Choroid plexus epithelial cell (primary cell): ENCODE measurements around the gene TUBGCP2.

ENCODE experiments used
- DNase-seq: peaks from one replicate; pipeline ENCODE4 v3.0.0-alpha.2; 2010; ENCODE audit warnings: low read depth
- H3K4me3 ChIP-seq: 2 replicates; pipeline ENCODE4 v1.5.1; 2011; ENCODE audit warnings: low read depth, mild to moderate bottlenecking, control low read depth, low read length, moderate library complexity
- TF ChIP-seq, protein P1 (sequence below): conservative IDR thresholded peaks from 2 replicates; pipeline ENCODE4 v1.5.1; 2011; ENCODE audit warnings: low read depth, mild to moderate bottlenecking, control low read depth, inconsistent platforms, low read length, moderate library complexity

TUBGCP2 gene

DNA sequence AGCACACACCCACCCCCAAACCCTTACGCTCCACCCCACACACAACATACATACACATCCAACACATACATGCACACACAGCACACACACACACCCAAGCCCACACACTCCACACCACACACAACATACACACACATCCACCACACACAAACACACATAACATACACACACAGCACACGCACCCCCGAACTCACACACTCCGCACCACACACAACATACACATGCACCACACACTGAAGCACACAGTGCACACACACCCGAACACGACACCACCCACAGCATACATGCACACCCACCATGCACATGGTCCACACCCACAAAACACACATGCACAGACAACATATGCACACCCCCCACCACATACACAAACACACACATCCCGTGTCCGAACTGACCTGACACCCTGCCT lies 40.5 kb upstream of the TUBGCP2 start:
- no peak overlapping the region for H3K4me3 ChIP-seq
- DNase-seq = no peak
- TF ChIP-seq, protein P1, sequence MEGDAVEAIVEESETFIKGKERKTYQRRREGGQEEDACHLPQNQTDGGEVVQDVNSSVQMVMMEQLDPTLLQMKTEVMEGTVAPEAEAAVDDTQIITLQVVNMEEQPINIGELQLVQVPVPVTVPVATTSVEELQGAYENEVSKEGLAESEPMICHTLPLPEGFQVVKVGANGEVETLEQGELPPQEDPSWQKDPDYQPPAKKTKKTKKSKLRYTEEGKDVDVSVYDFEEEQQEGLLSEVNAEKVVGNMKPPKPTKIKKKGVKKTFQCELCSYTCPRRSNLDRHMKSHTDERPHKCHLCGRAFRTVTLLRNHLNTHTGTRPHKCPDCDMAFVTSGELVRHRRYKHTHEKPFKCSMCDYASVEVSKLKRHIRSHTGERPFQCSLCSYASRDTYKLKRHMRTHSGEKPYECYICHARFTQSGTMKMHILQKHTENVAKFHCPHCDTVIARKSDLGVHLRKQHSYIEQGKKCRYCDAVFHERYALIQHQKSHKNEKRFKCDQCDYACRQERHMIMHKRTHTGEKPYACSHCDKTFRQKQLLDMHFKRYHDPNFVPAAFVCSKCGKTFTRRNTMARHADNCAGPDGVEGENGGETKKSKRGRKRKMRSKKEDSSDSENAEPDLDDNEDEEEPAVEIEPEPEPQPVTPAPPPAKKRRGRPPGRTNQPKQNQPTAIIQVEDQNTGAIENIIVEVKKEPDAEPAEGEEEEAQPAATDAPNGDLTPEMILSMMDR = no peak

DNA sequence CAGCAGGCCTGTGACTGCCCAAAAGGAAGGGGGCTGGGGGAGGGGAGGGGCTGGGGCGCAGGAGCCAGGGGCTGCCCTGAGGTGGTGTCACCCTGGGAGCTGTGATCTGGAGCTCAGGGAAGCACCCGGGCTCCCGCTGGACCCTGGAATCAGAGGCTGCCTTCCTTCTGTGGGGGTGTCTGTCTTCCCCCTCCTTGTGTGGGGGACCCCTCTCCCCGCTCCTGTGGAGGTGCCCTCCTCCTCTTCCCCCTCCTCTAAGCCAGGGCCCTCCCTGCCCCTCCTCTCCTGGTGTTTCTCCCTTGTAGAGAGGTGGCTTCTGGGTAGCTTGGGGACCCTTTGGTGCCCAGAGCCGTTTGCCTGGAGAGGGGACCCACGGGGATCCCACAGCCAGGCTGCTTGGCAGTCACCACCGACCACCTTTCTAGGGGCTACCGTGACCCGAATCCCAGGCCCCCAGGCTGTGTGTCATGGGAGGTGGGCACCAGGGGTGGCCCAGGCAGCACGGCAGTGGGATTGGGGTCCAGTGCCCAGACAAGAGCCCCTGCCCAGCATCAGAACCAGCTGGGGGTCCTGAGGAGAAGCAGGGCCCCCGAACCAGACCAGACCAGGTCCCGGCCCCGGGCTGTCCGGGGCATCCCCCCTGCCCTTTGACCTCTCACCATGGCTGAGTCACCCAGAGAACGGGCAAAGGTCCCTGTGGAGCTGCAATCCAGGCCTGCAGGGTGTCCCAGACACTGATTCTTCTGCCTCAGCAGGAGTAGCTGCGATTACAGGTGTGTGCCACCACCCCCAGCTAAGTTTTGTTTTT lies 39.2 kb upstream of the TUBGCP2 start:
- TF ChIP-seq, protein P1 = no peak
- DNase-seq = no peak
- H3K4me3 ChIP-seq = no peak overlapping the region

DNA sequence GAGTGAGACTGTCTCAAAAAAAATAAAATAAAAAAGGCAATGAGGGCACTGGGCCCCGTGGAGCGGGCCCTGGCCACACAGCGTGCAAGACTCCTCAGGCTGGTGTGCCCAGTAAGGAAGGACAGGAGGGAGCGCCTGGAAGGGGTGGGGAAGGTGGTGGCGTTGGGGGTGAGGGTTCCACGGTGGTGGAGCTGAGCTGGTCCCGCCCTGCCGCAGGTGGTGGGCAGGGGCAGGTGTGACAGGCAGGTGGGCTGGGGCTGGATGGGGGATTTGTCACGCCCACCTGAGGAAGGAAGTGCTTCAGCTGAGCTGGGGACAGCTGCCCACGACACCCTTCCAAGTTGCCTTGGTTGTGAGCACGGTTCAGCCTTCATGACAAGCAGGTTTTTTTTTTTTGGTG lies 37.7 kb upstream of the TUBGCP2 start:
- DNase-seq = no peak
- TF ChIP-seq, protein P1 = no peak

DNA sequence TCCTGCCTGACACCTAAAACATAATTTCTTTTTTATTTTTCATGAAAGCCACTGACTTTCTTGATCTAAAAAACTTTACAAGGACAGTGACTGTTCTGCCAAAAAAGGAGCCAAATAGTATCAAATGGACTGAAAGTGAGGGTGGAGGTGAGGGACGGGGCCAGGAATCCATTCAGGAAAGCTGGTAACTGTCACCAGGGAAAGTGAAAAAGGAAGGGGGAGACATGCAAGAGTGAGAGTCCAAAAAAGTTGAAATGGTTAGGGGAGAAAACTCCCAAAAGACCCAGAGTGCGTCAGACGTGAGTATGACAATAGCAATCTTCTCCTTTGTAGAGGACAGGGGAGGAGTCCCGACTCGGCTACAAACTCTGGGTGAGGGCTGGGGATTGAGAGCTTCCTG lies 35.6 kb upstream of the TUBGCP2 start:
- no peak for DNase-seq
- TF ChIP-seq, protein P1 = no peak
- H3K4me3 ChIP-seq = no peak overlapping the region

More for the DNA sequence above, 37.7 kb upstream of the TUBGCP2 start:
- H3K4me3 ChIP-seq = no peak overlapping the region

DNA sequence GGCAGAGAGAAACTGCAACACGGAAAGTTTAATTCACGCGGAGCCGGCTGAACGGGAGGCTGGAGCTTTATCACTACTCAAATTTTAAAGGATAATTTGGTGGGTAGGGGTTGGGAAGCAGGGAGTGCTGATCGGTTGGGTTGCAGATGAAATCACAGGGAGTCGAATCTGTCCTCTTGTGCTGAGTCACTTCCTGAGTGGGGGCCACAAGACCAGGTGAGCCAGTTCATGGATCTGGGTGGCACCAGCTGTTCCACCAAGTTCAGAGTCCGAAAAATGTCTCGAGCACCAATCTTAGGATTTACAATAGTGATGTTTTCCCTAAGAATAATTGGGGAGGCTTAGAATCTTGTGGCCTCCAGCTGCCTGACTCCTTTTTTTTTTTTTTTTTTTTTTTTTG lies 34.9 kb upstream of the TUBGCP2 start:
- TF ChIP-seq, protein P1 = no peak
- no peak overlapping the region for H3K4me3 ChIP-seq
- no peak for DNase-seq

DNA sequence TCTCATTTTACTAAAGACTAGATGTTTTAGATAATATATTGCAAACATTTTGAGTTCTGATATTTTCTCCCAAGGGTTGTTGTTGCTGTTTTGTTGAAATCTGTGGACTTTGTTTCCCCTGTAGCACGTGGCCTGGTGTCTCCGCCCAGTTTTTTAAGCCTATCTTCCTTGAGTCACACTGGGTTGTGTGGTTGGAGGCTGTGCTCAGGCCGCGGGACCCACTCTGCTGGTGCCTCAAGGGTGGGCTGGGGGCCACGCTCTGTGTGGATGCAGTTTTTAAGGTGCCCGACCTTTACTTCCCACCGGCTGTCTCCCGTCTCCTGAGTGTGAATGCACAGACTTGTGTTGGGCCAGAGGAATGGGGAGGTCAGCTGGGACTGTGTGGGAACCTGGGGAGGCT lies 34.3 kb upstream of the TUBGCP2 start:
- no peak for DNase-seq
- TF ChIP-seq, protein P1 = no peak
- no peak overlapping the region for H3K4me3 ChIP-seq

DNA sequence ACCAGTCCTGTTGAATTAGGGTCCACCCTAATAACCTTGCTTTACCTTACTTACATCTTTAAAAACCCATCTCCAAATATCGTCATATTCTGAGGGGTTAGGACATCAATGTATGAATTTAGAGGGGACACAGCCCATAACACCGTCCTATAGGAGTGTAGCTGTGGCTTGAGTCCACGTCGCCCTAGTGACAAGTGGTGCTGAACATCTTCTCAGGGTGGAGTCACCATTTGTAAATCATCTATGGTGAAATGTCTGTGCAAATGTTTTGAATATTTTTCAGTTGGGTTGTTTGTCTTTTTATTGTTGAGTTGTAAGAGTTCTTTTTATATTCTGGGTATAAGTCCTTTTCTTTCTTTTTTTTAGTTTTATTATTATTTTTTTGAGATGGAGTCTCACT lies 33.3 kb upstream of the TUBGCP2 start:
- TF ChIP-seq, protein P1 = no peak
- H3K4me3 ChIP-seq = no peak overlapping the region
- DNase-seq = no peak
